A673 (cell line): ENCODE data around the gene NCK1. TPM values are rescaled to one million over a fixed set of nuclear protein-coding genes. Genes with fewer than 3 reads are reported as not detected.
A peak's percentile ranks its signal among the peaks of the same experiment; 100 is the strongest.
"Not testable (repeated sequence)": the region's sequence is repeated elsewhere in the genome, so short reads cannot be mapped to it uniquely, and the experiment has no call there.

Source experiments
- BruUV-seq: library from RNA; stranded (reverse); fragments of 400-500 nt; replicated peaks from 2 replicates; lab custom pipeline; 2021; lab: Mats Ljungman, UMichigan
- CTCF ChIA-PET: fragments of 300-600 bp; sonication (Branson Sonifier 250); formaldehyde crosslinking; loops from one replicate; lab custom pipeline; 2022; ENCODE audit warnings: antibody characterized with exemption; lab: Charles Lee
- POLR2A ChIA-PET: fragments of 300-600 bp; sonication (Branson Sonifier 250); formaldehyde crosslinking; loops from one replicate; lab custom pipeline; 2022; ENCODE audit warnings: antibody characterized with exemption; ENCODE audit not compliant: low non-redundant PET; lab: Charles Lee
- DNase-seq: peaks from one replicate; pipeline ENCODE4 v3.0.0-alpha.2; 2015; ENCODE audit warnings: low spot score
- H3K27ac ChIP-seq: fragments of 200-600 bp; sonication (generic); 2 replicates; pipeline ENCODE4 v1.5.1; 2016; ENCODE audit warnings: mixed run types, low read depth, mild to moderate bottlenecking, mixed read lengths, antibody characterized with exemption, low read length; ENCODE audit not compliant: poor library complexity, severe bottlenecking
- H3K27me3 ChIP-seq: fragments of 200-600 bp; sonication (generic); replicated peaks from 2 replicates; pipeline ENCODE4 v1.6.1; 2017; ENCODE audit warnings: mixed run types, low read depth, mild to moderate bottlenecking, mixed read lengths, antibody characterized with exemption, low read length; ENCODE audit not compliant: insufficient read depth, poor library complexity
- H3K36me3 ChIP-seq: fragments of 200-600 bp; sonication (generic); 2 replicates; pipeline ENCODE4 v1.6.1; 2016; ENCODE audit warnings: mixed run types, mild to moderate bottlenecking, mixed read lengths, antibody characterized with exemption, low read length; ENCODE audit not compliant: insufficient read depth, poor library complexity, severe bottlenecking
- H3K4me1 ChIP-seq: fragments of 200-600 bp; sonication (generic); 2 replicates; pipeline ENCODE4 v1.6.1; 2017; ENCODE audit warnings: mixed run types, mild to moderate bottlenecking, mixed read lengths, antibody characterized with exemption, low read length; ENCODE audit not compliant: insufficient read depth, poor library complexity, severe bottlenecking
- H3K4me3 ChIP-seq: fragments of 200-600 bp; sonication (generic); 2 replicates; pipeline ENCODE4 v1.5.1; 2016; ENCODE audit warnings: low read depth, mixed run types, mild to moderate bottlenecking, mixed read lengths, low read length; ENCODE audit not compliant: poor library complexity, severe bottlenecking
- H3K9me3 ChIP-seq: fragments of 200-600 bp; sonication (generic); 2 replicates; pipeline ENCODE4 v1.6.1; 2016; ENCODE audit warnings: mixed run types, low read depth, mild to moderate bottlenecking, mixed read lengths, antibody characterized with exemption, low read length; ENCODE audit not compliant: poor library complexity, severe bottlenecking
- EZH2 ChIP-seq: fragments of 200-600 bp; sonication (generic); IDR thresholded peaks from 2 replicates; pipeline ENCODE4 v1.6.1; 2017; ENCODE audit warnings: borderline replicate concordance, low read depth, mild to moderate bottlenecking, mixed read lengths, antibody characterized with exemption, low read length; ENCODE audit not compliant: poor library complexity, severe bottlenecking
- intact Hi-C: fragments of 100-400 bp; cut with micrococcal nuclease; formaldehyde crosslinking; loops from one replicate; pipeline ENCODE4 v1.10.0; 2022; ENCODE audit not compliant: unreplicated experiment
- total RNA-seq: library from RNA; stranded (reverse); gene quantifications from 2 replicates; pipeline ENCODE4 v1.2.3, GENCODE V29; 2021
- TF ChIP-seq, protein P1 (sequence below): fragments of 300-800, 200-600 bp; sonication (generic); conservative IDR thresholded peaks from 2 replicates; pipeline ENCODE4 v1.5.1; 2017; ENCODE audit warnings: low read depth, mild to moderate bottlenecking, antibody characterized with exemption, low read length, moderate library complexity, mixed read lengths

NCK1 gene
- total RNA-seq, 1 experiment from 2014 or later: 50.2 TPM

DNA sequence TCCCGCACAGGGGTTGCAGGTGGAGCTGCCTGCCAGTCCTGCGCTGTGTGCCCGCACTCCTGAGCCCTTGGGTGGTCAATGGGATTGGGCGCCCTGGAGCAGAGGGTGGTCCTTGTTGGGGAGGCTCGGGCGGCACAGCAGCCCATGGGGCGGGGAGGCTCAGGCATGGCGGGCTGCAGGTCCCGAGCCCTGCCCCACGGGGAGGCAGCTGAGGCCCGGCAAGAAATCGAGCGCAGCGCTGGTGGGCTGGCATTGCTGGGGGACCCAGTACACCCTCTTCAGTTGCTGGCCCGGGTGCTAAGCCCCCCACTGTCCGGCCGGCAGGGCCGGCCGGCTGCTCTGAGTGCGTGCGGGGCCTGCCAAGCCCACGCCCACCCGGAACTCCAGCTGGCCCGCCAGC lies 27.9 kb downstream of the NCK1 start:
- Histone ChIP-seq H3K27me3 (no peaks in the 10 kb centered on the region), H3K4me1 (peaks cover 7% of the 10 kb centered on the region), H3K27ac (no peak overlapping the region), H3K36me3 (peaks cover 7% of the 10 kb centered on the region), H3K4me3 (no peak overlapping the region), H3K9me3 (no peaks in the 10 kb centered on the region)
- TF ChIP-seq, protein P1, sequence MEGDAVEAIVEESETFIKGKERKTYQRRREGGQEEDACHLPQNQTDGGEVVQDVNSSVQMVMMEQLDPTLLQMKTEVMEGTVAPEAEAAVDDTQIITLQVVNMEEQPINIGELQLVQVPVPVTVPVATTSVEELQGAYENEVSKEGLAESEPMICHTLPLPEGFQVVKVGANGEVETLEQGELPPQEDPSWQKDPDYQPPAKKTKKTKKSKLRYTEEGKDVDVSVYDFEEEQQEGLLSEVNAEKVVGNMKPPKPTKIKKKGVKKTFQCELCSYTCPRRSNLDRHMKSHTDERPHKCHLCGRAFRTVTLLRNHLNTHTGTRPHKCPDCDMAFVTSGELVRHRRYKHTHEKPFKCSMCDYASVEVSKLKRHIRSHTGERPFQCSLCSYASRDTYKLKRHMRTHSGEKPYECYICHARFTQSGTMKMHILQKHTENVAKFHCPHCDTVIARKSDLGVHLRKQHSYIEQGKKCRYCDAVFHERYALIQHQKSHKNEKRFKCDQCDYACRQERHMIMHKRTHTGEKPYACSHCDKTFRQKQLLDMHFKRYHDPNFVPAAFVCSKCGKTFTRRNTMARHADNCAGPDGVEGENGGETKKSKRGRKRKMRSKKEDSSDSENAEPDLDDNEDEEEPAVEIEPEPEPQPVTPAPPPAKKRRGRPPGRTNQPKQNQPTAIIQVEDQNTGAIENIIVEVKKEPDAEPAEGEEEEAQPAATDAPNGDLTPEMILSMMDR: no peak
- TF ChIP-seq EZH2: no peak
- CTCF ChIA-PET: no interaction called here
- POLR2A ChIA-PET: no interaction called here
- no peak for DNase-seq
- intact Hi-C loops: no loop called here
- BruUV-seq: no TSS peak

DNA sequence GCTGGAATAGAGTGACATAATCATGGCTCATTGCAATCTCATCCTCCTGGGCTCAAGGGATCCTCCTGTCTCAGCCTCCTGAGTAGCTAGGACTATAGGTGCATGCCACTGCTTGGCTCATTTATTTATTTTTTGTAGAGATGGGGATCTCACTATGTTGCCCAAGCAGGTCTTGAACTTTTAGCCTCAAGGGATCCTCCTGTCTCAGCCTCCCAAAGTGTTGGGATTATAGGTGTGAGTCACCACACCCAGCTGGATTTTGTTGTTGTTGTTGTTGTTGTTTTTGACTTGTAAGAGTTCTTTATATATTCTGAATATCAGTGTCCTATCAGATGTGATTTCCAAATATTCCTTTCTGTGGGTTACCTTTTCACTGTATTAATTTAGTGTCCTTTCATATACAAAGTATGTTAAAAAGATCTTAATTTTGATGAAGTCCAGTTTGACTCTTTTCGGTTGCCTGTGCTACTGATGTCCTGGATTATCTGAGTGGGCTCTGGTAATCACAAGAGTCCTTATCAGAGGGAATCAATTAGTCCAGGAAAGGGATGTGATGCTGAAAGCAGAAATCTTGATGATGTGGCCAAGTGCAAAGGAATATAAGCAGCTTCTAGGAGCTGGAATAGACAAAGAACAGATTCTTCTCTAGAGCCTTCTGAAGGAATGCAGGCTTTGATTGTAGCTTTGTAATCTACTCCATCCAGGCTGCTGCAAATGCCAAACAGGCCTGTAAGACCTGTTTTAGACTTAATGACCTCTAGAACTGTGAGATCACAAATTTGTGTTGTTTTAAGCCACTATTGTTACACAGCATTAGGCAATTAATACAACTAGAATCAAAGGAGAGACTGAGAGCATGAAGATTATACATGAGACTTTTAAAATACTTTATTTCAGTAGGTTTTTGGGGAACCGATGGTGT lies 30.2 kb downstream of the NCK1 start:
- Histone ChIP-seq H3K36me3 (peaks cover 12% of the 10 kb centered on the region), H3K27ac (no peak overlapping the region), H3K27me3 (no peaks in the 10 kb centered on the region), H3K4me3 (no peak overlapping the region), H3K9me3 (no peaks in the 10 kb centered on the region), H3K4me1 (peaks cover 7% of the 10 kb centered on the region)
- TF ChIP-seq, protein P1: no peak
- TF ChIP-seq EZH2: no peak
- CTCF ChIA-PET: no interaction called here
- intact Hi-C loops: no loop called here
- no TSS peak for BruUV-seq
- POLR2A ChIA-PET: no interaction called here
- no peak for DNase-seq

DNA sequence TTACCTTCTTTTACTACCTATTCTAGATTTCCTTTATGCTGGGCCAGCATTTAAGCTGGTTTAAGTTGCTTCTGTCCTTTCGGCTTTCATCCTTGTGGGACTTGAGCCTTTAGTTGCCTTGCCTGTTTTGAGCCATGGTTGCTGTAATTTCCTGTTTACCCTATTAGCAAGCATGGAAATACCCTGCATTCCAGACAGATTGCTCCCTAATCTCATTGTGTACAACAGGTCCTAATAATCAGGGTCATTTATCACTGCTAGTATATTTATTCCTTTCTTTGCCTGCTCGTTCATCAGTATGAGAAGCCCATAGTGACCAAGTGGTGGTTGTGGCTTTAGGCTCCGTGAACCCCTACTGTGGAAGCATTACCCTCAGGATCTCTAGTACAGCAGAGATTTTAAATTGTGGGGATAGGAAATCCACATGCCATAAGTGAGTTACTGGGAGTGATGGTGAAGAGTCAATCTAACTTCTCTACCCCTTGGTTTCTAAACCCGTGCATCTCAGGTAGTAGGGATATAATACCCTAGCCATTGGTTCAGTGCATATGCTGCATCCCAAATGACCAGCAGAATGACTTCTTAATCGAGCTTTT lies 31.9 kb downstream of the NCK1 start:
- Histone ChIP-seq H3K36me3 (peaks cover 12% of the 10 kb centered on the region), H3K27me3 (no peaks in the 10 kb centered on the region), H3K4me1 (peaks cover 13% of the 10 kb centered on the region), H3K9me3 (no peaks in the 10 kb centered on the region), H3K27ac (no peak overlapping the region), H3K4me3 (no peak overlapping the region)
- no TSS peak for BruUV-seq
- CTCF ChIA-PET: interaction anchor here (0.5 kb wide), 1 partner anchor 69 kb away, joined by 3 read pairs; no protein-coding TSS in a partner anchor
- intact Hi-C loops: no loop called here
- POLR2A ChIA-PET: no interaction called here
- peak; percentile 57 for DNase-seq
- TF ChIP-seq EZH2: no peak
- TF ChIP-seq, protein P1: no peak

DNA sequence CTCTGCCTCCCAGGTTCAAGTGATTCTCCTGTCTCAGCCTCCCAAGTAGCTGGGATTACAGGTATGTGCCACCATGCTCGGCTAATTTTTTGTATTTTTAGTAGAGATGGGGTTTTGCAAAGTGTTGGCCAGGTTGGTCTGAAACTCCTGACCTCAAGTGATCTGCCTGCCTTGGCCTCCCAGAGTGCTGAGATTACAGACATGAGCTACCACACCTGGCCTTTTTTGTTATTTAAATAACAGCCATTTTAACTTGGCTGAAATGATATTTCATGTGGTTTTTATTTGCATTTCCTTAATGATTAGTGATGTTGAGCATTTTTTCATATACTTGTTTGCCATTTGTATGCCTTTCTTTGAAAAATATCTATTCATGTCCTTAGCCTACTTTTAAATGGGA lies 35.2 kb downstream of the NCK1 start:
- POLR2A ChIA-PET, CTCF ChIA-PET, H3K4me3 ChIP-seq, H3K27me3 ChIP-seq, H3K9me3 ChIP-seq, H3K27ac ChIP-seq, intact Hi-C loops, DNase-seq, BruUV-seq: not testable (repeated sequence)
- Histone ChIP-seq H3K36me3 (peaks cover 17% of the 10 kb centered on the region), H3K4me1 (peaks cover 27% of the 10 kb centered on the region)
